ENCODE measurements around the gene STC2. TPM values are rescaled to one million over a fixed set of nuclear protein-coding genes. Genes with fewer than 3 reads are reported as not detected.

The STC2 gene
- polyA plus RNA-seq, 2 of the 4 experiments (the other 2 are of a cell fraction) = 45.2 to 46.1 TPM

DNA sequence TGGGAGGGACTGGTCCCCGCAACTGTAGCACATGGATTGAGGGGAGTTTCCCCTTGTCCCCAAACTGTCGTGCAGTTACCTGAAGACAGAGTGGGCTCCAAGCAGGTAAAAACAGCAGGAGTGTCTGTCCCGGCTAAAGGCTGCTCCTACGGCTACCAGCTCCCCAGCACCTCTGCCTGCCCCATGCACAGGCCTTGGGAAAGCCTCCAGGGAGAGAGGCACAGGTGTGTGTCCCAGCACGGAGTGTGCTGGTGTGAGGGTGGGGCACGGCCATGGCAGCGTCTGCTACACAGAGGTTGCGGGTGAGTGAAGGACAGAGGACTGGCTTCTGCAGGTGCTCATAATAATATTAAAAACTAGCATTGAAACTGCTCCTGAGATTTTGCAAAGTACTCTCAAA, 30.4 kb downstream of the STC2 start:
- FAIRE-seq (no peak), ATAC-seq (no peak), DNase-seq (ENCODE audit: low read depth in 1 of 2, low spot score in 1 of 2) (no peak)
- Histone ChIP-seq H3K4me1 (peaks cover 15% of the 10 kb centered on the region), H3K27ac (no peak overlapping the region), H3K4me2 (no peak overlapping the region), H3K9me3 (no peaks in the 10 kb centered on the region), H3K4me3 (no peak overlapping the region)
- CTCF ChIA-PET = interaction anchor here (0.9 to 13.2 kb wide), 4 partner anchors 14 to 1014 kb away, joined by 3 to 140 read pairs (median 66); partner anchors contain the start of gene STC2
- TF ChIP-seq FOSL2 (IDR thresholded peaks at IDR 0.05) = no peak
- TF ChIP-seq FOSL2 (CRISPR knock-in tag; IDR thresholded peaks at IDR 0.05) = no peak
- TF ChIP-seq FOXS1 (CRISPR knock-in tag; IDR thresholded peaks at IDR 0.05) = no peak
- TF ChIP-seq, protein P1, sequence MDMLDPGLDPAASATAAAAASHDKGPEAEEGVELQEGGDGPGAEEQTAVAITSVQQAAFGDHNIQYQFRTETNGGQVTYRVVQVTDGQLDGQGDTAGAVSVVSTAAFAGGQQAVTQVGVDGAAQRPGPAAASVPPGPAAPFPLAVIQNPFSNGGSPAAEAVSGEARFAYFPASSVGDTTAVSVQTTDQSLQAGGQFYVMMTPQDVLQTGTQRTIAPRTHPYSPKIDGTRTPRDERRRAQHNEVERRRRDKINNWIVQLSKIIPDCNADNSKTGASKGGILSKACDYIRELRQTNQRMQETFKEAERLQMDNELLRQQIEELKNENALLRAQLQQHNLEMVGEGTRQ (IDR thresholded peaks at IDR 0.05) = no peak
- no peak for TF ChIP-seq MAZ (IDR thresholded peaks at IDR 0.05; ENCODE audit: borderline replicate concordance, low read depth, low read length)
- no peak for TF ChIP-seq FOSB (CRISPR knock-in tag; IDR thresholded peaks at IDR 0.05)
- TF ChIP-seq JUN (IDR thresholded peaks at IDR 0.05) = no peak
- TF ChIP-seq RFX5 (IDR thresholded peaks at IDR 0.05) = no peak
- POLR2A ChIA-PET = no interaction called here
- 94% methylated on average over 8 of the region's 8 CpGs for WGBS (ENCODE audit: missing lambda C conversion rate)

DNA sequence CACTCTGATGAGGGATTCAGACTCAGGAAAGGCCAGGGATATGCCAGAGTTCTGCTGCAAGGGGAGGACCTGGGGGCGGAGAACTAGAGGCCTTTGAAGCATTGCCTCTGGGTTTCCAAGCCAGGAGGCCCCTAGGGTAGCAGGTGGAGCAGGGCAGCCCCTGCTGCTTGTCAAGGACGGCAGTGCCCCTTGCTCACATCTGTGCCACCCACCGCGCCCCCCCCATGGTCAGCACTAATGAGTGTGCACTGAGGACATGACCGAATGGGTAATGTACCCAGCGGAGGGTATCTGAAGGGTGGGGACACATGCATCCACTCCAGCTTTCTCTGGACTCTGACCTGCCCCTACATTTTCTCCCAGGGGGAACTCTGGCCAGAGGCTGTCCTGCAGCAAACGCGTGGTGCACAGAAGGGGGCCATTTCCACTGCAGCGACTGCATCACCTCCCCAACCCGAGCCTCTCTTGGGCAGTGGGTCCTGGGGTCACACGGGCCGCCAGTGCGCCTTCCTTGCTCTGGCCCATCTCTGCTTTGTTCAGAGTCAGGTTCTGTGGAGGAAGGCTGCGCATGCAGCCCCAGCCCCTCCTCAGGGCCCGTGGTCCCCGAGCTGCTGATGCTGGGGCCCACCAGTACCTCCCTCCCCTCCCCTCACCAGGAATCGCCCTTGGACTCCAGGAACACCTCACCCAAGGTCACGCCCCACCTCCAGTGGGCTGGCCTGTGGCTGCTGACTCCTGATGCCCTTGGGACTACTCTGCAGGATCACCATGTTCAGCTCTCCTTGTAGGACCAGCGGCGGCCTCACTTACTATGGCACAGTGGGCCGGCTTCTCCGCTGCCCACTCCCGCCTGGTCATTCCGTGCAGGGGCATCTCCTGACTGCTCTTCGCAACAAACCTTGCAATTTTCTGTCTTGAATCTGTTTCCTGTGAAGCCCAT, 31.2 kb downstream of the STC2 start:
- TF ChIP-seq ZFP36 (IDR thresholded peaks at IDR 0.05; ENCODE audit: borderline replicate concordance, partially characterized antibody) = no peak
- TF ChIP-seq, protein P2, sequence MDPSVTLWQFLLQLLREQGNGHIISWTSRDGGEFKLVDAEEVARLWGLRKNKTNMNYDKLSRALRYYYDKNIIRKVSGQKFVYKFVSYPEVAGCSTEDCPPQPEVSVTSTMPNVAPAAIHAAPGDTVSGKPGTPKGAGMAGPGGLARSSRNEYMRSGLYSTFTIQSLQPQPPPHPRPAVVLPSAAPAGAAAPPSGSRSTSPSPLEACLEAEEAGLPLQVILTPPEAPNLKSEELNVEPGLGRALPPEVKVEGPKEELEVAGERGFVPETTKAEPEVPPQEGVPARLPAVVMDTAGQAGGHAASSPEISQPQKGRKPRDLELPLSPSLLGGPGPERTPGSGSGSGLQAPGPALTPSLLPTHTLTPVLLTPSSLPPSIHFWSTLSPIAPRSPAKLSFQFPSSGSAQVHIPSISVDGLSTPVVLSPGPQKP (IDR thresholded peaks at IDR 0.05; ENCODE audit: low read depth, low read length) = no peak
- no peak for TF ChIP-seq PHF8 (IDR thresholded peaks at IDR 0.05; ENCODE audit: borderline replicate concordance, low read depth)
- TF ChIP-seq HOXB5 (CRISPR knock-in tag; IDR thresholded peaks at IDR 0.05) = no peak
- no peak for TF ChIP-seq KDM5A (IDR thresholded peaks at IDR 0.05)
- TF ChIP-seq, protein P3, sequence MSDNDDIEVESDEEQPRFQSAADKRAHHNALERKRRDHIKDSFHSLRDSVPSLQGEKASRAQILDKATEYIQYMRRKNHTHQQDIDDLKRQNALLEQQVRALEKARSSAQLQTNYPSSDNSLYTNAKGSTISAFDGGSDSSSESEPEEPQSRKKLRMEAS (IDR thresholded peaks at IDR 0.05) = no peak
- no peak for TF ChIP-seq ZC3H11A (IDR thresholded peaks at IDR 0.05)
- no peak for TF ChIP-seq BHLHE40 (IDR thresholded peaks at IDR 0.05; ENCODE audit: low read depth, low read length)
- no peak for TF ChIP-seq CEBPB (IDR thresholded peaks at IDR 0.05)
- no peak for TF ChIP-seq SMC3 (IDR thresholded peaks at IDR 0.05)
- TF ChIP-seq ZNF302 (CRISPR knock-in tag; IDR thresholded peaks at IDR 0.05) = no peak
- TF ChIP-seq NR3C1 (IDR thresholded peaks at IDR 0.05) = no peak
- no peak for TF ChIP-seq MAZ (IDR thresholded peaks at IDR 0.05; ENCODE audit: borderline replicate concordance, low read depth, low read length)
- TF ChIP-seq HDAC2 (IDR thresholded peaks at IDR 0.05) = no peak
- TF ChIP-seq, protein P4, sequence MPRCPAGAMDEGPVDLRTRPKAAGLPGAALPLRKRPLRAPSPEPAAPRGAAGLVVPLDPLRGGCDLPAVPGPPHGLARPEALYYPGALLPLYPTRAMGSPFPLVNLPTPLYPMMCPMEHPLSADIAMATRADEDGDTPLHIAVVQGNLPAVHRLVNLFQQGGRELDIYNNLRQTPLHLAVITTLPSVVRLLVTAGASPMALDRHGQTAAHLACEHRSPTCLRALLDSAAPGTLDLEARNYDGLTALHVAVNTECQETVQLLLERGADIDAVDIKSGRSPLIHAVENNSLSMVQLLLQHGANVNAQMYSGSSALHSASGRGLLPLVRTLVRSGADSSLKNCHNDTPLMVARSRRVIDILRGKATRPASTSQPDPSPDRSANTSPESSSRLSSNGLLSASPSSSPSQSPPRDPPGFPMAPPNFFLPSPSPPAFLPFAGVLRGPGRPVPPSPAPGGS (IDR thresholded peaks at IDR 0.05) = no peak
- no peak for TF ChIP-seq JUNB (IDR thresholded peaks at IDR 0.05)
- TF ChIP-seq, protein P5, sequence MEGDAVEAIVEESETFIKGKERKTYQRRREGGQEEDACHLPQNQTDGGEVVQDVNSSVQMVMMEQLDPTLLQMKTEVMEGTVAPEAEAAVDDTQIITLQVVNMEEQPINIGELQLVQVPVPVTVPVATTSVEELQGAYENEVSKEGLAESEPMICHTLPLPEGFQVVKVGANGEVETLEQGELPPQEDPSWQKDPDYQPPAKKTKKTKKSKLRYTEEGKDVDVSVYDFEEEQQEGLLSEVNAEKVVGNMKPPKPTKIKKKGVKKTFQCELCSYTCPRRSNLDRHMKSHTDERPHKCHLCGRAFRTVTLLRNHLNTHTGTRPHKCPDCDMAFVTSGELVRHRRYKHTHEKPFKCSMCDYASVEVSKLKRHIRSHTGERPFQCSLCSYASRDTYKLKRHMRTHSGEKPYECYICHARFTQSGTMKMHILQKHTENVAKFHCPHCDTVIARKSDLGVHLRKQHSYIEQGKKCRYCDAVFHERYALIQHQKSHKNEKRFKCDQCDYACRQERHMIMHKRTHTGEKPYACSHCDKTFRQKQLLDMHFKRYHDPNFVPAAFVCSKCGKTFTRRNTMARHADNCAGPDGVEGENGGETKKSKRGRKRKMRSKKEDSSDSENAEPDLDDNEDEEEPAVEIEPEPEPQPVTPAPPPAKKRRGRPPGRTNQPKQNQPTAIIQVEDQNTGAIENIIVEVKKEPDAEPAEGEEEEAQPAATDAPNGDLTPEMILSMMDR (IDR thresholded peaks at IDR 0.05) = no peak
- TF ChIP-seq EP300 (IDR thresholded peaks at IDR 0.05) = no peak
- TF ChIP-seq, protein P6, sequence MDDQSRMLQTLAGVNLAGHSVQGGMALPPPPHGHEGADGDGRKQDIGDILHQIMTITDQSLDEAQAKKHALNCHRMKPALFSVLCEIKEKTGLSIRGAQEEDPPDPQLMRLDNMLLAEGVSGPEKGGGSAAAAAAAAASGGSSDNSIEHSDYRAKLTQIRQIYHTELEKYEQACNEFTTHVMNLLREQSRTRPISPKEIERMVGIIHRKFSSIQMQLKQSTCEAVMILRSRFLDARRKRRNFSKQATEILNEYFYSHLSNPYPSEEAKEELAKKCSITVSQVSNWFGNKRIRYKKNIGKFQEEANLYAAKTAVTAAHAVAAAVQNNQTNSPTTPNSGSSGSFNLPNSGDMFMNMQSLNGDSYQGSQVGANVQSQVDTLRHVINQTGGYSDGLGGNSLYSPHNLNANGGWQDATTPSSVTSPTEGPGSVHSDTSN (IDR thresholded peaks at IDR 0.05) = no peak
- TF ChIP-seq, protein P7, sequence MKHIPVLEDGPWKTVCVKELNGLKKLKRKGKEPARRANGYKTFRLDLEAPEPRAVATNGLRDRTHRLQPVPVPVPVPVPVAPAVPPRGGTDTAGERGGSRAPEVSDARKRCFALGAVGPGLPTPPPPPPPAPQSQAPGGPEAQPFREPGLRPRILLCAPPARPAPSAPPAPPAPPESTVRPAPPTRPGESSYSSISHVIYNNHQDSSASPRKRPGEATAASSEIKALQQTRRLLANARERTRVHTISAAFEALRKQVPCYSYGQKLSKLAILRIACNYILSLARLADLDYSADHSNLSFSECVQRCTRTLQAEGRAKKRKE (CRISPR knock-in tag; IDR thresholded peaks at IDR 0.05; ENCODE audit: low read depth) = no peak
- no peak overlapping the region for H3K4me2 ChIP-seq
- DNase-seq (ENCODE audit: low read depth in 1 of 2, low spot score in 1 of 2) (no peak), ATAC-seq (no peak), FAIRE-seq (no peak)
- H3K4me3 ChIP-seq = no peak overlapping the region
- no peak overlapping the region for H3K27ac ChIP-seq
- ChIA-PET POLR2A (no interaction called here), CTCF (interaction anchor here (0.6 to 13.2 kb wide), 12 partner anchors 9 to 1020 kb away, joined by 3 to 140 read pairs (median 20); partner anchors contain the start of genes BOD1 and STC2)
- WGBS (ENCODE audit: missing lambda C conversion rate) = 89% methylated on average over 23 of the region's 25 CpGs
- H3K4me1 ChIP-seq = peaks cover 7% of the 10 kb centered on the region
- no peaks in the 10 kb centered on the region for H3K9me3 ChIP-seq

Measured in A549 (cell line).